HuH-7 (cell line): Measurements from ENCODE around the gene CD68.
A peak's percentile ranks its signal among the peaks of the same experiment; 100 is the strongest.

Experiments used
- DNase-seq: peaks from one replicate; pipeline ENCODE4 v3.0.0; 2011; ENCODE audit warnings: low spot score

Gene CD68

DNA sequence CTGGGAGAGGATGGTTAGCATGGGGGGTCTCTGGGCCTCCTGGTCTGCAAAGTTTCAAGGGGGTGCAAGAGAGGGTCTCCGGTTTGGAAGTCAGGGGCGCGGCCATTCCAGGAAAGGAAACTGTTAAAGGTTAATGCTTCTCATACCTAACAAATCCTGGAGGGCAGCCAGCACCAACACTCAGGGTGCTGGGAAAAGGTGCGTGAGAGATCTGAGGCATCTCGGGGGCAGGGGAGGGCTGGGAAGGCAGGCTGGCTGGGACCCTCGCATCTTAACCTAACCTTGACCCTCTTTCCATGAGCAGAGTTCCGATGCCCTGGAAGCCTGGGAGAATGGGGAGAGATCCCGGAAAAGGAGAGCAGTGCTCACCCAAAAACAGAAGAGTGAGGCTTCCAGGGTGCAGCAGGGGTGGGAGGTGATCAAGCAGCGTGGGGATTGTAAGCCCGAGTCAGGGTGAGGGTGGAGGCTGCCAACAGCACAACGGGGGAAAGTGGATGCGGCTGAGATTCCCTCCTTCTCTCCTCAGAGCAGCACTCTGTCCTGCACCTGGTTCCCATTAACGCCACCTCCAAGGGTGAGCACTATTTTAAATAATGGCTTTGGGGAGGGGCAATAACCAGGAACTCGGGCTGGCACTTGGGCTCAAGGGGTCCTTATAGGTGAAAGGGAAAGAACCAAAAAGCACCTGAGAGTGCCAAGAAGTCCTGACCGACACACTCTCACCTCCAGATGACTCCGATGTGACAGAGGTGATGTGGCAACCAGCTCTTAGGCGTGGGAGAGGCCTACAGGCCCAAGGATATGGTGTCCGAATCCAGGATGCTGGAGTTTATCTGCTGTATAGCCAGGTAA lies 19.9 kb upstream of the CD68 start:
- no peak for DNase-seq

GRCh38 chr17:7560172-7561027 lies 19.0 kb upstream of the CD68 start:
- DNase-seq: peak; percentile 77

DNA sequence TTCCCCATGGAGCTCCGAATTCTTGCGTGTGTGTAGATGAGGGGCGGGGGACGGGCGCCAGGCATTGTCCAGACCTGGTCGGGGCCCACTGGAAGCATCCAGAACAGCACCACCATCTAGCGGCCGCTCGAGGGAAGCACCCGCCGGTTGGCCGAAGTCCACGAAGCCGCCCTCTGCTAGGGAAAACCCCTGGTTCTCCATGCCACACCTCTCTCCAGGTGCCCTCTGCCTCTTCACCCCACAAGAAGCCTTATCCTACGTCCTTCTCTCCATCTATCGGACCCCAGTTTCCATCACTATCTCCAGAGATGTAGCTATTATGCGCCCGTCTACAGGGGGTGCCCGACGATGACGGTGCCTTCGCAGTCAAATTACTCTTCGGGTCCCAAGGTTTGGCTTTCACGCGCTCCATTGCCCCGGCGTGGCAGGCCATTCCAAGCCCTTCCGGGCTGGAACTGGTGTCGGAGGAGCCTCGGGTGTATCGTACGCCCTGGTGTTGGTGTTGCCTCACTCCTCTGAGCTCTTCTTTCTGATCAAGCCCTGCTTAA lies 18.3 kb upstream of the CD68 start:
- peak; percentile 90 for DNase-seq

GRCh38 chr17:7561589-7562207 lies 17.7 kb upstream of the CD68 start, which contains the start of gene SENP3:
SENP3 (plus strand) TSS chr17:7561919; CDS start chr17:7563077, 1,158 bp downstream.
- peak; percentile 89 for DNase-seq

GRCh38 chr17:7562208-7562605 lies 17.2 kb upstream of the CD68 start:
- no peak for DNase-seq

- DNase-seq: no peak
These were observed 16.1 kb upstream of the CD68 start for GRCh38 chr17:7563115-7563869.

- DNase-seq: no peak
These were observed 9.9 kb upstream of the CD68 start for GRCh38 chr17:7569571-7569970.

DNA sequence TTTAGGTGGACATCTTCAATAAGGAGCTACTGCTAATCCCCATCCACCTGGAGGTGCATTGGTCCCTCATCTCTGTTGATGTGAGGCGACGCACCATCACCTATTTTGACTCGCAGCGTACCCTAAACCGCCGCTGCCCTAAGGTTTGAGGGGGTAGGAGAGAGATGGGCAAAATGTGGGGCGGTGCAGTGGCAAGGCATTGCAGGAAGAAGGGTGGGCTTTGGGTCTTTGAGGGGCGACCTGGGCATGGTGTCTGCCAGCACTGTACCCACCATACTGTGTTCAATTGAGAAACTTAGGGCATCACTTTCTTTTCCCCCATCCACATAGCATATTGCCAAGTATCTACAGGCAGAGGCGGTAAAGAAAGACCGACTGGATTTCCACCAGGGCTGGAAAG lies 9.1 kb upstream of the CD68 start:
- no peak for DNase-seq

- DNase-seq: no peak
These were observed 7.2 kb upstream of the CD68 start for GRCh38 chr17:7572338-7572587.

GRCh38 chr17:7572588-7573323 lies 6.7 kb upstream of the CD68 start:
- DNase-seq: peak; percentile 94

- peak; percentile 80 for DNase-seq
These were observed 5.9 kb upstream of the CD68 start for GRCh38 chr17:7573324-7574080.

DNA sequence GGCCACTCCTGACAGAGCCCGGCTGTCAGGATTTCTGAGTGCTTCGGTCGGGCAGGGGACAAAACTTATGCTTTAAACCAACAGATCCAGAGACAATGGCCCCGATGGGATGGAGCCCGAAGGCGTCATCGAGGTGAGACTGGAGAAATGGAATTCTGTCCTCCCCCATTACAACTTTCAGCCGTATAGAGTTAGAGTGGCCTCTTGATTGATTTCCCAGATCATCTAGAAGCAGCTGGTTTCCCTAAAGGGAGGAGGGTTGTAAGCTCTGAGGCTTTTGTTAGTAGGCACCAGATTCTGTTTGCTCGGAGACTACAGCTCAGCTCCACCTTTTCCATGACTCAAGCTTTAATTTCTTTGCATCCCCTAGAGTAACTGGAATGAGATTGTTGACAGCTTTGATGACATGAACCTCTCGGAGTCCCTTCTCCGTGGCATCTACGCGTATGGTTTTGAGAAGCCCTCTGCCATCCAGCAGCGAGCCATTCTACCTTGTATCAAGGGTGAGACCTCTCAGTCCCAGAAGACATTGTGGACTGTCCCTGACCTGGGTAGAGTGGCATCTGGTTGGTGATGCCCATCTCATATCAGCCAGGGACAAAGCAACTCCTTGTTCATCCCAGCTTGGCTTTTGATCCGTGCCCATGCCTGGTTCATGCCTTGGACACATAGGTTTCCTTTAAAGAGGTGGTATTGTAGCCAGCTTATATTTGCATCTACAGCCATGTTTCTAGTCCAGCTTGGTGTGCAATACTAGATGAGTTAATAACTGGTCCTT lies 5.1 kb upstream of the CD68 start:
- DNase-seq: no peak

DNA sequence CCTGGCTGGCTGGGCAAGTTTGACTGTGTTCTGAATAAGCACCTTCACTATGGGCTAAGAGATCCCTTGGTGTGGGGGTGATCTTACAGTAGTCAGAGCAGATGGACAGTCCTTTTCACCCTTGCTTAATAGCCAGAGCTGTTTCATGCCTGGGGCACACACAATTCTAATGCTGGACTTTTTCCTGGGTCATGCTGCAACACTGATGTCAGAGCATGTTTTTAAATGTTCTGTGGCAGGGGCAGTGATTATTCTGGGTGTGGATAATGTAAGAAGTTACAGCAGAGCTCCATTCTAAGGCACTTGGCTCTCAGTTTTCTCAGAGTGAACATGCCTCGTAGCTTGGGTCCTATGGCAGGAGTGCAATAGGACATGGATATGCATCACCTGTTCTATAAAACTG lies 4.0 kb upstream of the CD68 start:
- DNase-seq: no peak

GRCh38 chr17:7575959-7576358 lies 3.5 kb upstream of the CD68 start:
- DNase-seq: no peak

DNA sequence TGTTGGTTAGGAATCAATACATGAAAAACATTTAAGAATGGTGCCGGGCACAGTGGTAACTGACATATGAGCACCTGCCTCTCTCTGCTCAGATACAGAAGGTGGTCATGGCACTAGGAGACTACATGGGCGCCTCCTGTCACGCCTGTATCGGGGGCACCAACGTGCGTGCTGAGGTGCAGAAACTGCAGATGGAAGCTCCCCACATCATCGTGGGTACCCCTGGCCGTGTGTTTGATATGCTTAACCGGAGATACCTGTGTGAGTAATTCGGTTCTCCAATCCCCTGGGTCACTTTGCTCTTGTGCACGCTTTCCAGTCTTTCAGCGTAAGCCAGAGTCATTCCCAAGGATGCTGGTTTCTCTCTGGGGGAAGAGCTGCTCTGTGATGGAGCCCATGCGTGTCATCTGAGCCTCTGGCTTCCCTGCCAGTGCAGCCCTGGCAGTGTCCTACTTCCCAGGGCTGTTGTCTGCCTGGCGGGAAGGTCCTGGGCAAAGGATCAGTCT lies 3.0 kb upstream of the CD68 start:
- no peak for DNase-seq

- DNase-seq: no peak
These were observed 1.9 kb upstream of the CD68 start for GRCh38 chr17:7577327-7578199.

GRCh38 chr17:7579834-7580603 lies 581 bp downstream of the CD68 start:
- DNase-seq: no peak
